ENCODE results near the gene THAP4. TPM values are rescaled to one million over a fixed set of nuclear protein-coding genes. Genes with fewer than 3 reads are reported as not detected.
A peak's percentile ranks its signal among the peaks of the same experiment; 100 is the strongest.

Gene THAP4
- total RNA-seq, 1 experiment from 2014 or later = 88.6 TPM

DNA sequence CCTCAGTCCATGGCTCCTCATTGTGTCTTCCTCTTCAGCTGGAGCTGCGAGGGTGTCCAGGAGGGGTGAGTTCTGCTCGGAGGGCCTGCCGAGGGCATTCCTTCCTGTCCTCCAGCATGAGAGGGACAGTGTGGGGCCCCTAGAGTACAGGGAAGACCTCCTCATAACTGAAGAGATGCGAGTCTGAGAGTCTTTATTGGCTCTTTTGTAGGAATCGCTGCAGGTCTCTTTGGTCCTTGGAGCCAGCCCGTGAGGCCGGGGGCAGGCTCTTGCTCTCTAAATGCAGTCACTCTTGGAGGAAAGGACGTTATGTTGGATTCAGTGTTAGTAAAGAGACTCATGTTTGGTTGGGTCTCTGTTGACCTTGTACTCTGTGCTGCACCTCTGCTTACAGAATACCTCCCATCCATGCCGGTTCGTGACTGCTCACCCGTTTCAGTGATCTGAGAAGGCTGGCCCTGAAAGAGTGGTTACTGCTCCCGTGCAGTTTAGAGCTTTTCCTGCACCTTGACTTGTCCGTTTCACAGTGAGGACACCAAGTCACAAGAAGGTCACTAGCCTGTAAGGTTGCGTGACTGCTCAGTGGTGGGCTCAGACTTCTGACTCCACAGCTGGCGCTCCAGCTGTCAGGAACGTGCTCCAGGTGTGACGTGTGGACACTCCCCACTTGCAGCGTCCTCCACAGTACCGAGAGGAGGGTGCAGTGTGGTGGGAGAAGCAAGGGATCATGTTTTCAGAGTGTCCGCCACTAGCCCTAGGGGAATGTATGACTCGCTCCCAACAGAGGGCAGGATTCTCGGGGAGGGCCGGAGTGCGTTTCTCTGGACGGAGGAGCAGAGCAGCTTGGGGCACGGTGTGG is 8.3 kb upstream of the THAP4 start:
- peak; percentile 59 for ATAC-seq
- H3K4me3 Mint-ChIP-seq = no peak overlapping the region
- TF ChIP-seq, protein P1, sequence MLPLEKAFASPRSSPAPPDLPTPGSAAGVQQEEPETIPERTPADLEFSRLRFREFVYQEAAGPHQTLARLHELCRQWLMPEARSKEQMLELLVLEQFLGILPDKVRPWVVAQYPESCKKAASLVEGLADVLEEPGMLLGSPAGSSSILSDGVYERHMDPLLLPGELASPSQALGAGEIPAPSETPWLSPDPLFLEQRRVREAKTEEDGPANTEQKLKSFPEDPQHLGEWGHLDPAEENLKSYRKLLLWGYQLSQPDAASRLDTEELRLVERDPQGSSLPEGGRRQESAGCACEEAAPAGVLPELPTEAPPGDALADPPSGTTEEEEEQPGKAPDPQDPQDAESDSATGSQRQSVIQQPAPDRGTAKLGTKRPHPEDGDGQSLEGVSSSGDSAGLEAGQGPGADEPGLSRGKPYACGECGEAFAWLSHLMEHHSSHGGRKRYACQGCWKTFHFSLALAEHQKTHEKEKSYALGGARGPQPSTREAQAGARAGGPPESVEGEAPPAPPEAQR (CRISPR knock-in tag; IDR thresholded peaks at IDR 0.05) = no peak
- TF ChIP-seq, protein P2, sequence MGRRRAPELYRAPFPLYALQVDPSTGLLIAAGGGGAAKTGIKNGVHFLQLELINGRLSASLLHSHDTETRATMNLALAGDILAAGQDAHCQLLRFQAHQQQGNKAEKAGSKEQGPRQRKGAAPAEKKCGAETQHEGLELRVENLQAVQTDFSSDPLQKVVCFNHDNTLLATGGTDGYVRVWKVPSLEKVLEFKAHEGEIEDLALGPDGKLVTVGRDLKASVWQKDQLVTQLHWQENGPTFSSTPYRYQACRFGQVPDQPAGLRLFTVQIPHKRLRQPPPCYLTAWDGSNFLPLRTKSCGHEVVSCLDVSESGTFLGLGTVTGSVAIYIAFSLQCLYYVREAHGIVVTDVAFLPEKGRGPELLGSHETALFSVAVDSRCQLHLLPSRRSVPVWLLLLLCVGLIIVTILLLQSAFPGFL (CRISPR knock-in tag; IDR thresholded peaks at IDR 0.05; ENCODE audit: borderline replicate concordance) = peak; percentile 37; the same call in 1 of the 2 replicates
- TF ChIP-seq GABPB1 (CRISPR knock-in tag; IDR thresholded peaks at IDR 0.05) = 0 out of 2 replicates have a peak, but pooled peaks have one; percentile 33
- DNase-seq (ENCODE audit: low spot score) = no peak
- no peaks in the 10 kb centered on the region for H3K27me3 Mint-ChIP-seq (ENCODE audit: low read depth)
- ChIA-PET CTCF (interaction anchor here (1.4 kb wide), 1 partner anchor 14 kb away, joined by 4 read pairs; no protein-coding TSS in a partner anchor), POLR2A (interaction anchor here (0.5 to 0.7 kb wide), 2 partner anchors 44 to 193 kb away, joined by 4 to 6 read pairs; no protein-coding TSS in a partner anchor)
- H3K27ac Mint-ChIP-seq = peak overlapping the region; percentile 82; the same call in 1 of the 2 replicates
- peaks cover 9% of the 10 kb centered on the region for H3K36me3 Mint-ChIP-seq
- no peaks in the 10 kb centered on the region for H3K9me3 Mint-ChIP-seq
- H3K4me1 Mint-ChIP-seq = peaks cover 33% of the 10 kb centered on the region

DNA sequence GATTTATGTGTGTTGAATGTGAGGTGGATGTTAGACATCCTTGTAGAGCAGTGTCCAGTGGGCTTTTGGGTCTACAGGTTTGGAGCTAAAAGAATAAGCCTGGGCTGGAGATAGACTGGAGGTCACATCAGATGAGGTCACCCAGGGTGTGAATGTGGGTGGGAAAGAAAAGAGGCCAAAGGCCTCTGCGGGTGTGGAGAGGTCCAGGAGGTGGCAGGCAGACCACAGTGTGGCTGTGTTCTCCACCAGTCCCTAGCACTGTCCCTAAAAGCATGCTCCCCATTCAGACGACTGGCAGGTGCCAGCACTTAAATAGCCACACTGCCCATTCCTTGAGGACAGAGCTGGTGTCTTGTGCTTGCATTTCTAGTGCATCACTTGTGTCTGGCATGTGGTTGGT is 4.7 kb upstream of the THAP4 start:
- DNase-seq (ENCODE audit: low spot score) (no peak), ATAC-seq (no peak)
- Mint-ChIP-seq H3K36me3 (peaks cover 26% of the 10 kb centered on the region), H3K9me3 (peaks cover 11% of the 10 kb centered on the region), H3K4me1 (peaks cover 28% of the 10 kb centered on the region), H3K27me3 (ENCODE audit: low read depth) (no peaks in the 10 kb centered on the region), H3K27ac (peak overlapping the region; percentile 10; the same call in 1 of the 2 replicates), H3K4me3 (no peak overlapping the region)
- TF ChIP-seq ZBTB21 (CRISPR knock-in tag; IDR thresholded peaks at IDR 0.05; ENCODE audit: borderline replicate concordance) = no peak
- TF ChIP-seq NR2C2 (CRISPR knock-in tag; IDR thresholded peaks at IDR 0.05) = no peak
- TF ChIP-seq FOXP1 (CRISPR knock-in tag; IDR thresholded peaks at IDR 0.05; ENCODE audit: borderline replicate concordance) = no peak
- TF ChIP-seq, protein P2 (CRISPR knock-in tag; IDR thresholded peaks at IDR 0.05; ENCODE audit: borderline replicate concordance) = no peak
- no peak for TF ChIP-seq GRHL2 (CRISPR knock-in tag; IDR thresholded peaks at IDR 0.05; ENCODE audit: insufficient replicate concordance, severe bottlenecking)
- TF ChIP-seq ATF1 (CRISPR knock-in tag; IDR thresholded peaks at IDR 0.05) = no peak
- no peak for TF ChIP-seq CREB1 (CRISPR knock-in tag; IDR thresholded peaks at IDR 0.05)
- TF ChIP-seq, protein P3, sequence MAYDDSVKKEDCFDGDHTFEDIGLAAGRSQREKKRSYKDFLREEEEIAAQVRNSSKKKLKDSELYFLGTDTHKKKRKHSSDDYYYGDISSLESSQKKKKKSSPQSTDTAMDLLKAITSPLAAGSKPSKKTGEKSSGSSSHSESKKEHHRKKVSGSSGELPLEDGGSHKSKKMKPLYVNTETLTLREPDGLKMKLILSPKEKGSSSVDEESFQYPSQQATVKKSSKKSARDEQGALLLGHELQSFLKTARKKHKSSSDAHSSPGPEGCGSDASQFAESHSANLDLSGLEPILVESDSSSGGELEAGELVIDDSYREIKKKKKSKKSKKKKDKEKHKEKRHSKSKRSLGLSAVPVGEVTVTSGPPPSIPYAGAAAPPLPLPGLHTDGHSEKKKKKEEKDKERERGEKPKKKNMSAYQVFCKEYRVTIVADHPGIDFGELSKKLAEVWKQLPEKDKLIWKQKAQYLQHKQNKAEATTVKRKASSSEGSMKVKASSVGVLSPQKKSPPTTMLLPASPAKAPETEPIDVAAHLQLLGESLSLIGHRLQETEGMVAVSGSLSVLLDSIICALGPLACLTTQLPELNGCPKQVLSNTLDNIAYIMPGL (CRISPR knock-in tag; IDR thresholded peaks at IDR 0.05) = no peak
- CTCF ChIA-PET = interaction anchor here (0.8 to 1.5 kb wide), 2 partner anchors 18 to 61 kb away, joined by 4 to 6 read pairs; partner anchors contain the start of gene ING5
- POLR2A ChIA-PET = no interaction called here

DNA sequence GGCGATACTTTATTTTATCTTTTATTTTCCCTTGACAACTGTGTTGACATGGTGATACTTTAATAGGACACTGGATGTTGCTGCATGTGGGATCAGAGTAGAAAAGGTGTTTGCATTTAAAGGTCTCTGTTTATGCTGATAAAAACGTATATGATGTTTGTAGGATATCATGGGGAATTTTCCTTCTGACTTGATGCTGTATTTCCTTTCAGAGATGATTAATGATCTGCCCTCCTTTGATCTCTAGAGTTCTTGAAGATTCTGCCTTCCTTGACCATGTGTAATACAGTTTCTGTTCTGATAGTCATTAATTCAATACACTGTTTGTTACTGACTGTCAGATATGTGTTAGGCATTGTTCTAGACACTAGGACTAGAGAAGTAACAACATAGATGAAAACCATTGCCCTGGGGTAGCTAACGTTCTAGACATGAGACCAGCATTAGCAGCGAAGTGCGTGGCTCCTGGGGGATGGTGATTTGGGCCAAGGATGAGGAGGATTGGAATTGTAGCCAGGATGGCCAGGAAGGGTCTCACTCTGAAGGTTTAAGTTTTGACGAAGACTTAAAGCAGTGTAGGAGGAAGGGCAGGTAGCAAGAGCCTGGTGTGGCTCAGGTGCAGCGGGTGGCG is 3.3 kb upstream of the THAP4 start:
- Mint-ChIP-seq H3K4me3 (no peak overlapping the region), H3K27ac (peak overlapping the region; percentile 59), H3K4me1 (peaks cover 33% of the 10 kb centered on the region), H3K9me3 (peaks cover 11% of the 10 kb centered on the region), H3K36me3 (peaks cover 26% of the 10 kb centered on the region), H3K27me3 (ENCODE audit: low read depth) (no peaks in the 10 kb centered on the region)
- DNase-seq (ENCODE audit: low spot score) (no peak), ATAC-seq (no peak)
- ChIA-PET POLR2A (no interaction called here), CTCF (no interaction called here)
- TF ChIP-seq, protein P4, sequence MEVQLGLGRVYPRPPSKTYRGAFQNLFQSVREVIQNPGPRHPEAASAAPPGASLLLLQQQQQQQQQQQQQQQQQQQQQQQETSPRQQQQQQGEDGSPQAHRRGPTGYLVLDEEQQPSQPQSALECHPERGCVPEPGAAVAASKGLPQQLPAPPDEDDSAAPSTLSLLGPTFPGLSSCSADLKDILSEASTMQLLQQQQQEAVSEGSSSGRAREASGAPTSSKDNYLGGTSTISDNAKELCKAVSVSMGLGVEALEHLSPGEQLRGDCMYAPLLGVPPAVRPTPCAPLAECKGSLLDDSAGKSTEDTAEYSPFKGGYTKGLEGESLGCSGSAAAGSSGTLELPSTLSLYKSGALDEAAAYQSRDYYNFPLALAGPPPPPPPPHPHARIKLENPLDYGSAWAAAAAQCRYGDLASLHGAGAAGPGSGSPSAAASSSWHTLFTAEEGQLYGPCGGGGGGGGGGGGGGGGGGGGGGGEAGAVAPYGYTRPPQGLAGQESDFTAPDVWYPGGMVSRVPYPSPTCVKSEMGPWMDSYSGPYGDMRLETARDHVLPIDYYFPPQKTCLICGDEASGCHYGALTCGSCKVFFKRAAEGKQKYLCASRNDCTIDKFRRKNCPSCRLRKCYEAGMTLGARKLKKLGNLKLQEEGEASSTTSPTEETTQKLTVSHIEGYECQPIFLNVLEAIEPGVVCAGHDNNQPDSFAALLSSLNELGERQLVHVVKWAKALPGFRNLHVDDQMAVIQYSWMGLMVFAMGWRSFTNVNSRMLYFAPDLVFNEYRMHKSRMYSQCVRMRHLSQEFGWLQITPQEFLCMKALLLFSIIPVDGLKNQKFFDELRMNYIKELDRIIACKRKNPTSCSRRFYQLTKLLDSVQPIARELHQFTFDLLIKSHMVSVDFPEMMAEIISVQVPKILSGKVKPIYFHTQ (CRISPR knock-in tag; IDR thresholded peaks at IDR 0.05) = no peak
- TF ChIP-seq, protein P5, sequence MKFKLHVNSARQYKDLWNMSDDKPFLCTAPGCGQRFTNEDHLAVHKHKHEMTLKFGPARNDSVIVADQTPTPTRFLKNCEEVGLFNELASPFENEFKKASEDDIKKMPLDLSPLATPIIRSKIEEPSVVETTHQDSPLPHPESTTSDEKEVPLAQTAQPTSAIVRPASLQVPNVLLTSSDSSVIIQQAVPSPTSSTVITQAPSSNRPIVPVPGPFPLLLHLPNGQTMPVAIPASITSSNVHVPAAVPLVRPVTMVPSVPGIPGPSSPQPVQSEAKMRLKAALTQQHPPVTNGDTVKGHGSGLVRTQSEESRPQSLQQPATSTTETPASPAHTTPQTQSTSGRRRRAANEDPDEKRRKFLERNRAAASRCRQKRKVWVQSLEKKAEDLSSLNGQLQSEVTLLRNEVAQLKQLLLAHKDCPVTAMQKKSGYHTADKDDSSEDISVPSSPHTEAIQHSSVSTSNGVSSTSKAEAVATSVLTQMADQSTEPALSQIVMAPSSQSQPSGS (CRISPR knock-in tag; IDR thresholded peaks at IDR 0.05; ENCODE audit: borderline replicate concordance, low read depth) = no peak
- TF ChIP-seq SOX15 (CRISPR knock-in tag; IDR thresholded peaks at IDR 0.05) = no peak
- TF ChIP-seq NFYB (CRISPR knock-in tag; conservative IDR thresholded peaks at IDR 0.05; ENCODE audit: low read depth) = no peak
- TF ChIP-seq NR3C1 (CRISPR knock-in tag; conservative IDR thresholded peaks at IDR 0.05; ENCODE audit: low read depth) = no peak
- TF ChIP-seq, protein P1 (CRISPR knock-in tag; IDR thresholded peaks at IDR 0.05) = no peak
- TF ChIP-seq TEAD1 (CRISPR knock-in tag; IDR thresholded peaks at IDR 0.05) = no peak
- no peak for TF ChIP-seq HMGA2 (CRISPR knock-in tag; IDR thresholded peaks at IDR 0.05)

Measured in WTC11 (cell line).